Heart left ventricle (tissue), 13 donors: Measurements from ENCODE around the gene ADGRB3.

Experiments
- CTCF ChIP-seq, 12 donors: fragments of 200-600 bp; sonication (generic) in 4 of 12; IDR thresholded peaks; one replicate each; pipeline versions ENCODE4 v1.5.0 to v1.8.0; 2018 to 2022; ENCODE audit warnings: antibody characterized with exemption in 12 of 12, mild to moderate bottlenecking in 5 of 12
- POLR2A ChIP-seq, 2 donors: fragments of 450-650 bp; IDR thresholded peaks; one replicate each; pipeline ENCODE4 v1.6.1; 2017; ENCODE audit warnings: antibody characterized with exemption in 2 of 2, mild to moderate bottlenecking in 2 of 2, moderate library complexity in 2 of 2
- donor health status: ischemic (EF 13 %, LVEDD 7.1; RV severe dilation, severe dysfunction).
- donor health status: DM: no; HTN: yes; CAD: no.
- donor health status: DM: no; HTN: no; CAD: no.
- donor health status: ischemic (EF 25% LVEDD 6.9; RV normal size, moderate dysfunction).
- donor health status: ischemic (EF 25% LVEDD 5.7; RV mildly dilated, moderate dysfunction).
- donor health status: ischemic (EF 35%, LVEDD 5.7; RV mildly dilated, moderate dysfunction).
- donor health status: nonischemic (EF 11% LVEDD 7.7; RV severe dilation, severe dysfunction).
- donor health status: DM: yes; HTN: yes; CAD: no.
- donor health status: PGD.
- donor health status: ischemic (EF 29% LVEDD 5.4; RV normal size, mild dysfunction).
- donor health status: nonischemic (EF 23%, LVEDD 6.1; RV moderate dilation, normal function).

- no peak for TF ChIP-seq CTCF (IDR thresholded peaks at IDR 0.05)
- TF ChIP-seq POLR2A (IDR thresholded peaks at IDR 0.05) = no peak
These were observed 503.9 kb downstream of the ADGRB3 start for GRCh38 chr6:69138893-69139494.
